Neural progenitor cell (in vitro differentiated cells): ENCODE measurements around the gene TRIM41.

Experiments
- CTCF ChIP-seq: fragments of 200-600 bp; sonication (generic); IDR thresholded peaks from 2 replicates; pipeline ENCODE4 v1.5.1; 2017; ENCODE audit warnings: antibody characterized with exemption, mild to moderate bottlenecking
- EZH2 ChIP-seq: fragments of 200-600 bp; sonication (generic); IDR thresholded peaks from 2 replicates; pipeline ENCODE4 v1.6.1; 2017; ENCODE audit warnings: antibody characterized with exemption, mild to moderate bottlenecking, moderate library complexity

- TF ChIP-seq CTCF (no peak), EZH2 (no peak)
Observed at GRCh38 chr5:181192337-181193046, 30.6 kb upstream of the TRIM41 start.
